ENCODE results near the gene IRF2BPL.

DNA sequence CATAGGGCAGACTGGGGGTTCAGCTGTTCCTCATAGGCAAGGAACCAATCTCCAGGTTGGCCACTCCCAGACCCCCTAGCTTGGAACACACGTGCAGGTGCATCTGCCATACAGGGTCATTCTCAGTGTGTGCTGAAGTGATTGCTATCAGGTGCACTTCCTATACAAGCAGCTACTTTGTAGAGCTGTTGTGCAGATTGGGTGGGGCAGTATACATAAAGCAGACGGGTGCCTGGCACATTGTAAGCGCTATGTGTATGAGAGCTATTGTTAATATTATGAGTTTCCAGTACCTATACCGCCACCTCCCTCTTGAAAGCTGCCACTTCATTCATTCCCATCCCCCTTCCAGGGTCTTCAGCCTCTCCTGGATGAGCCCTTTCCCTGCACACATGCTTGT is 17.3 kb downstream of the IRF2BPL start:
- TF ChIP-seq CTCF (IDR thresholded peaks at IDR 0.05; ENCODE audit: low read depth, low read length) (peak; percentile 16; the same call in 1 of the 2 replicates), EZH2phosphoT487 (IDR thresholded peaks at IDR 0.05; ENCODE audit: low read depth) (no peak)
